ENCODE results near the gene CALU.

Gene CALU

DNA sequence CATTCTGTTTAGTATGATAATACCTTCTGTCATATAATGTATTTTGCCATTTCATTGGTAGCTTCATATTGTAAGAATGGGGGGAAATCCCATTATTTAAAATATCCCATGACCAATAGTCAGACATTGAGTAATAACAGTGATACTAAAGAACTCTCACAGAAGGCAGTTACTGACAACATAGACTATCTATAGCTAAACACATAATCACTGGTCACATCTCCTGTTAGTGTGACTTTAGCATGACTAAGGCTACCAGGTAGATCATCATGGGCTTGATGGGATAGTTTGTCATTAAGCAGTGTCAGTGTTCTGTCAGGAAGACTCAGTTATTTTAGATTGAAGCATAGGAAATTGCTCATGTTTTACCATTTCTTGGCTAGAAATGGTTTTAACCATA is 20.1 kb downstream of the CALU start (continued):
- TF ChIP-seq, protein P1, sequence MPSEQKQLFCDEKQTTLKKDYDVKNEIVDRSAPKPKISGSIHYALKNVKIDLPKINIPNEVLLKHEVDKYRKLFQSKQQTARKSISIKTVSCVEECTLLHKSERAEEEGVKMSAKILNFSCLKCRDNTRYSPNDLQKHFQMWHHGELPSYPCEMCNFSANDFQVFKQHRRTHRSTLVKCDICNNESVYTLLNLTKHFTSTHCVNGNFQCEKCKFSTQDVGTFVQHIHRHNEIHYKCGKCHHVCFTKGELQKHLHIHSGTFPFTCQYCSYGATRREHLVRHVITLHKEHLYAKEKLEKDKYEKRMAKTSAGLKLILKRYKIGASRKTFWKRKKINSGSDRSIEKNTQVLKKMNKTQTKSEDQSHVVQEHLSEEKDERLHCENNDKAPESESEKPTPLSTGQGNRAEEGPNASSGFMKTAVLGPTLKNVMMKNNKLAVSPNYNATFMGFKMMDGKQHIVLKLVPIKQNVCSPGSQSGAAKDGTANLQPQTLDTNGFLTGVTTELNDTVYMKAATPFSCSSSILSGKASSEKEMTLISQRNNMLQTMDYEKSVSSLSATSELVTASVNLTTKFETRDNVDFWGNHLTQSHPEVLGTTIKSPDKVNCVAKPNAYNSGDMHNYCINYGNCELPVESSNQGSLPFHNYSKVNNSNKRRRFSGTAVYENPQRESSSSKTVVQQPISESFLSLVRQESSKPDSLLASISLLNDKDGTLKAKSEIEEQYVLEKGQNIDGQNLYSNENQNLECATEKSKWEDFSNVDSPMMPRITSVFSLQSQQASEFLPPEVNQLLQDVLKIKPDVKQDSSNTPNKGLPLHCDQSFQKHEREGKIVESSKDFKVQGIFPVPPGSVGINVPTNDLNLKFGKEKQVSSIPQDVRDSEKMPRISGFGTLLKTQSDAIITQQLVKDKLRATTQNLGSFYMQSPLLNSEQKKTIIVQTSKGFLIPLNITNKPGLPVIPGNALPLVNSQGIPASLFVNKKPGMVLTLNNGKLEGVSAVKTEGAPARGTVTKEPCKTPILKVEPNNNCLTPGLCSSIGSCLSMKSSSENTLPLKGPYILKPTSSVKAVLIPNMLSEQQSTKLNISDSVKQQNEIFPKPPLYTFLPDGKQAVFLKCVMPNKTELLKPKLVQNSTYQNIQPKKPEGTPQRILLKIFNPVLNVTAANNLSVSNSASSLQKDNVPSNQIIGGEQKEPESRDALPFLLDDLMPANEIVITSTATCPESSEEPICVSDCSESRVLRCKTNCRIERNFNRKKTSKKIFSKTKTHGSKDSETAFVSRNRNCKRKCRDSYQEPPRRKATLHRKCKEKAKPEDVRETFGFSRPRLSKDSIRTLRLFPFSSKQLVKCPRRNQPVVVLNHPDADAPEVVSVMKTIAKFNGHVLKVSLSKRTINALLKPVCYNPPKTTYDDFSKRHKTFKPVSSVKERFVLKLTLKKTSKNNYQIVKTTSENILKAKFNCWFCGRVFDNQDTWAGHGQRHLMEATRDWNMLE (tag by site-specific recombination; conservative IDR thresholded peaks at IDR 0.05; ENCODE audit: low read depth), result no peak
- TF ChIP-seq MZF1 (tag by site-specific recombination; IDR thresholded peaks at IDR 0.05; ENCODE audit: borderline replicate concordance), result no peak
- no peak for TF ChIP-seq ZNF311 (tag by site-specific recombination; IDR thresholded peaks at IDR 0.05; ENCODE audit: borderline replicate concordance)
- TF ChIP-seq RBAK (tag by site-specific recombination; IDR thresholded peaks at IDR 0.05), result no peak
- TF ChIP-seq ZBTB21 (tag by site-specific recombination; IDR thresholded peaks at IDR 0.05), result no peak

DNA sequence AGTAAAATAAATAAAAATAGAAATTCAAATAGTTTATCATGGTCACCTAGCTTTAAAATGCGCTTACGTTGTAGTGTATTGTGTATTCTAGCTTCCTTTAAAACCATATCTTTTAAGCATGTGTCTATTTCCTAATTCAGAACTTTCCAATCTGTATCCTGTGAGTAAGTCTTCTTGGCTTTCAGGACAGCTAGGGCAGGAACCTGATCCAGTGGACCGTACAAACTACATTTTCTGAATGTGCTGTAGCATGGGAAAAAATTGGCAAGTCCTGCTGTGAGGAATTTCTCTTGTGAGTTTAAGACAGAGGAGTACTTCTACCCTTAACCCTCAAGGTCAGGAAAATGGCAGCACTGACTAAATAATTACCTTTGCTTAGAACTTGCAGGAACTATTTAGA is 24.4 kb downstream of the CALU start:
- Histone ChIP-seq H3K4me1 (ENCODE audit: control insufficient read depth, insufficient read depth, low read length) (no peaks in the 10 kb centered on the region), H3K9me3 (ENCODE audit: control insufficient read depth, insufficient read depth, low read depth, low read length) (no peaks in the 10 kb centered on the region), H3K4me3 (ENCODE audit: low read depth, low read length) (no peak overlapping the region), H3K36me3 (ENCODE audit: control insufficient read depth in 2 of 2, insufficient read depth in 1 of 2, low read length in 2 of 2) (peaks cover 41 to 75% of the 10 kb centered on the region in 2 experiments), H3K27ac (ENCODE audit: extremely low read depth, low read depth, low read length) (no peak overlapping the region)
- POLR2A ChIA-PET, result no interaction called here
- CTCF ChIA-PET, result interaction anchor here (0.6 kb wide), 1 partner anchor 70 kb away, joined by 3 read pairs; no protein-coding TSS in a partner anchor
- TF ChIP-seq, protein P2, sequence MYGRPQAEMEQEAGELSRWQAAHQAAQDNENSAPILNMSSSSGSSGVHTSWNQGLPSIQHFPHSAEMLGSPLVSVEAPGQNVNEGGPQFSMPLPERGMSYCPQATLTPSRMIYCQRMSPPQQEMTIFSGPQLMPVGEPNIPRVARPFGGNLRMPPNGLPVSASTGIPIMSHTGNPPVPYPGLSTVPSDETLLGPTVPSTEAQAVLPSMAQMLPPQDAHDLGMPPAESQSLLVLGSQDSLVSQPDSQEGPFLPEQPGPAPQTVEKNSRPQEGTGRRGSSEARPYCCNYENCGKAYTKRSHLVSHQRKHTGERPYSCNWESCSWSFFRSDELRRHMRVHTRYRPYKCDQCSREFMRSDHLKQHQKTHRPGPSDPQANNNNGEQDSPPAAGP (tag by site-specific recombination; IDR thresholded peaks at IDR 0.05), result no peak
- TF ChIP-seq ZNF335 (tag by site-specific recombination; conservative IDR thresholded peaks at IDR 0.05), result no peak
- TF ChIP-seq, protein P3, sequence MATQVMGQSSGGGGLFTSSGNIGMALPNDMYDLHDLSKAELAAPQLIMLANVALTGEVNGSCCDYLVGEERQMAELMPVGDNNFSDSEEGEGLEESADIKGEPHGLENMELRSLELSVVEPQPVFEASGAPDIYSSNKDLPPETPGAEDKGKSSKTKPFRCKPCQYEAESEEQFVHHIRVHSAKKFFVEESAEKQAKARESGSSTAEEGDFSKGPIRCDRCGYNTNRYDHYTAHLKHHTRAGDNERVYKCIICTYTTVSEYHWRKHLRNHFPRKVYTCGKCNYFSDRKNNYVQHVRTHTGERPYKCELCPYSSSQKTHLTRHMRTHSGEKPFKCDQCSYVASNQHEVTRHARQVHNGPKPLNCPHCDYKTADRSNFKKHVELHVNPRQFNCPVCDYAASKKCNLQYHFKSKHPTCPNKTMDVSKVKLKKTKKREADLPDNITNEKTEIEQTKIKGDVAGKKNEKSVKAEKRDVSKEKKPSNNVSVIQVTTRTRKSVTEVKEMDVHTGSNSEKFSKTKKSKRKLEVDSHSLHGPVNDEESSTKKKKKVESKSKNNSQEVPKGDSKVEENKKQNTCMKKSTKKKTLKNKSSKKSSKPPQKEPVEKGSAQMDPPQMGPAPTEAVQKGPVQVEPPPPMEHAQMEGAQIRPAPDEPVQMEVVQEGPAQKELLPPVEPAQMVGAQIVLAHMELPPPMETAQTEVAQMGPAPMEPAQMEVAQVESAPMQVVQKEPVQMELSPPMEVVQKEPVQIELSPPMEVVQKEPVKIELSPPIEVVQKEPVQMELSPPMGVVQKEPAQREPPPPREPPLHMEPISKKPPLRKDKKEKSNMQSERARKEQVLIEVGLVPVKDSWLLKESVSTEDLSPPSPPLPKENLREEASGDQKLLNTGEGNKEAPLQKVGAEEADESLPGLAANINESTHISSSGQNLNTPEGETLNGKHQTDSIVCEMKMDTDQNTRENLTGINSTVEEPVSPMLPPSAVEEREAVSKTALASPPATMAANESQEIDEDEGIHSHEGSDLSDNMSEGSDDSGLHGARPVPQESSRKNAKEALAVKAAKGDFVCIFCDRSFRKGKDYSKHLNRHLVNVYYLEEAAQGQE (tag by site-specific recombination; IDR thresholded peaks at IDR 0.05), result no peak
- TF ChIP-seq, protein P4, sequence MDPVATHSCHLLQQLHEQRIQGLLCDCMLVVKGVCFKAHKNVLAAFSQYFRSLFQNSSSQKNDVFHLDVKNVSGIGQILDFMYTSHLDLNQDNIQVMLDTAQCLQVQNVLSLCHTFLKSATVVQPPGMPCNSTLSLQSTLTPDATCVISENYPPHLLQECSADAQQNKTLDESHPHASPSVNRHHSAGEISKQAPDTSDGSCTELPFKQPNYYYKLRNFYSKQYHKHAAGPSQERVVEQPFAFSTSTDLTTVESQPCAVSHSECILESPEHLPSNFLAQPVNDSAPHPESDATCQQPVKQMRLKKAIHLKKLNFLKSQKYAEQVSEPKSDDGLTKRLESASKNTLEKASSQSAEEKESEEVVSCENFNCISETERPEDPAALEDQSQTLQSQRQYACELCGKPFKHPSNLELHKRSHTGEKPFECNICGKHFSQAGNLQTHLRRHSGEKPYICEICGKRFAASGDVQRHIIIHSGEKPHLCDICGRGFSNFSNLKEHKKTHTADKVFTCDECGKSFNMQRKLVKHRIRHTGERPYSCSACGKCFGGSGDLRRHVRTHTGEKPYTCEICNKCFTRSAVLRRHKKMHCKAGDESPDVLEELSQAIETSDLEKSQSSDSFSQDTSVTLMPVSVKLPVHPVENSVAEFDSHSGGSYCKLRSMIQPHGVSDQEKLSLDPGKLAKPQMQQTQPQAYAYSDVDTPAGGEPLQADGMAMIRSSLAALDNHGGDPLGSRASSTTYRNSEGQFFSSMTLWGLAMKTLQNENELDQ (tag by site-specific recombination; IDR thresholded peaks at IDR 0.05; ENCODE audit: low read depth), result no peak
- TF ChIP-seq ZNF830 (tag by site-specific recombination; IDR thresholded peaks at IDR 0.05; ENCODE audit: low read depth), result no peak
- no peak for TF ChIP-seq ZNF561 (tag by site-specific recombination; IDR thresholded peaks at IDR 0.05; ENCODE audit: borderline replicate concordance)
- TF ChIP-seq ZBTB48 (tag by site-specific recombination; IDR thresholded peaks at IDR 0.05), result no peak
- TF ChIP-seq ZNF677 (tag by site-specific recombination; IDR thresholded peaks at IDR 0.05), result no peak
- TF ChIP-seq RBAK (tag by site-specific recombination; IDR thresholded peaks at IDR 0.05), result no peak
- TF ChIP-seq ZNF660 (tag by site-specific recombination; IDR thresholded peaks at IDR 0.05), result no peak
- TF ChIP-seq ZXDB (tag by site-specific recombination; IDR thresholded peaks at IDR 0.05), result no peak
- TF ChIP-seq ZNF214 (tag by site-specific recombination; IDR thresholded peaks at IDR 0.05; ENCODE audit: borderline replicate concordance), result no peak
